Activated B cell treated with CpG ODN at 0.5 μM for 24 hours (primary cell): ENCODE data around the gene BEST1. TPM values are rescaled to one million over a fixed set of nuclear protein-coding genes. Genes with fewer than 3 reads are reported as not detected.

Experiments used
- ATAC-seq: fragments of 200-7000 bp; cut with Tn5 transposase; one replicate; pipeline ENCODE4 v1.10.0; 2021; ENCODE audit warnings: low read depth, mild to moderate bottlenecking, moderate library complexity
- CTCF ChIA-PET: fragments of 350-600 bp; sonication (Branson Sonifier 250); formaldehyde crosslinking; loops from one replicate; lab custom pipeline; 2021; ENCODE audit warnings: antibody characterized with exemption; lab: Charles Lee
- POLR2A ChIA-PET: fragments of 350-600 bp; sonication (Branson Sonifier 250); formaldehyde crosslinking; loops from one replicate; lab custom pipeline; 2021; ENCODE audit warnings: antibody characterized with exemption; lab: Charles Lee
- DNase-seq: peaks from one replicate; pipeline ENCODE4 v3.0.0; 2022
- H3K27ac Mint-ChIP-seq: one replicate; pipeline ENCODE4 v1.8.0; 2020; ENCODE audit warnings: mixed read lengths
- H3K27me3 Mint-ChIP-seq: one replicate; pipeline ENCODE4 v1.8.0; 2021; ENCODE audit warnings: mixed read lengths
- H3K36me3 Mint-ChIP-seq: one replicate; pipeline ENCODE4 v1.8.0; 2021; ENCODE audit warnings: low read depth, mixed read lengths
- H3K4me1 Mint-ChIP-seq: one replicate; pipeline ENCODE4 v1.8.0; 2021; ENCODE audit warnings: mixed read lengths
- H3K4me3 Mint-ChIP-seq: one replicate; pipeline ENCODE4 v1.8.0; 2020; ENCODE audit warnings: mild to moderate bottlenecking, mixed read lengths
- H3K9me3 Mint-ChIP-seq: one replicate; pipeline ENCODE4 v1.8.0; 2020; ENCODE audit warnings: mixed read lengths
- intact Hi-C: fragments of 100-400 bp; cut with micrococcal nuclease; formaldehyde crosslinking; loops from one replicate; pipeline ENCODE4 v1.15.1; 2024
- total RNA-seq: library from RNA; stranded (reverse); gene quantifications from 2 replicates; pipeline ENCODE4 v1.2.3, GENCODE V29; 2022
- TF ChIP-seq, protein P1 (sequence below): fragments of 200-600 bp; IDR thresholded peaks from one replicate; pipeline ENCODE4 v1.8.0; 2022; ENCODE audit warnings: antibody characterized with exemption, mild to moderate bottlenecking

The BEST1 gene
- total RNA-seq, 1 donor from 2014 or later = 0.16 TPM

- no peak overlapping the region for H3K27ac Mint-ChIP-seq
- no peaks in the 10 kb centered on the region for H3K4me1 Mint-ChIP-seq
- intact Hi-C loops = no loop called here
- TF ChIP-seq, protein P1, sequence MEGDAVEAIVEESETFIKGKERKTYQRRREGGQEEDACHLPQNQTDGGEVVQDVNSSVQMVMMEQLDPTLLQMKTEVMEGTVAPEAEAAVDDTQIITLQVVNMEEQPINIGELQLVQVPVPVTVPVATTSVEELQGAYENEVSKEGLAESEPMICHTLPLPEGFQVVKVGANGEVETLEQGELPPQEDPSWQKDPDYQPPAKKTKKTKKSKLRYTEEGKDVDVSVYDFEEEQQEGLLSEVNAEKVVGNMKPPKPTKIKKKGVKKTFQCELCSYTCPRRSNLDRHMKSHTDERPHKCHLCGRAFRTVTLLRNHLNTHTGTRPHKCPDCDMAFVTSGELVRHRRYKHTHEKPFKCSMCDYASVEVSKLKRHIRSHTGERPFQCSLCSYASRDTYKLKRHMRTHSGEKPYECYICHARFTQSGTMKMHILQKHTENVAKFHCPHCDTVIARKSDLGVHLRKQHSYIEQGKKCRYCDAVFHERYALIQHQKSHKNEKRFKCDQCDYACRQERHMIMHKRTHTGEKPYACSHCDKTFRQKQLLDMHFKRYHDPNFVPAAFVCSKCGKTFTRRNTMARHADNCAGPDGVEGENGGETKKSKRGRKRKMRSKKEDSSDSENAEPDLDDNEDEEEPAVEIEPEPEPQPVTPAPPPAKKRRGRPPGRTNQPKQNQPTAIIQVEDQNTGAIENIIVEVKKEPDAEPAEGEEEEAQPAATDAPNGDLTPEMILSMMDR = no peak
- peaks cover 24% of the 10 kb centered on the region for H3K27me3 Mint-ChIP-seq
- POLR2A ChIA-PET = no interaction called here
- H3K4me3 Mint-ChIP-seq = no peak overlapping the region
- no peaks in the 10 kb centered on the region for H3K9me3 Mint-ChIP-seq
- H3K36me3 Mint-ChIP-seq = no peaks in the 10 kb centered on the region
- ATAC-seq (no peak), DNase-seq (no peak)
- CTCF ChIA-PET = no interaction called here
Measured at GRCh38 chr11:61911701-61912529, 38.2 kb upstream of the BEST1 start.

GRCh38 chr11:61912530-61912898, 37.6 kb upstream of the BEST1 start:
- Mint-ChIP-seq H3K27ac (no peak overlapping the region), H3K4me3 (no peak overlapping the region), H3K9me3 (no peaks in the 10 kb centered on the region), H3K27me3 (peaks cover 24% of the 10 kb centered on the region), H3K4me1 (no peaks in the 10 kb centered on the region), H3K36me3 (no peaks in the 10 kb centered on the region)
- intact Hi-C loops = no loop called here
- CTCF ChIA-PET = no interaction called here
- ATAC-seq (no peak), DNase-seq (no peak)
- POLR2A ChIA-PET = no interaction called here
- TF ChIP-seq, protein P1 = no peak

DNA sequence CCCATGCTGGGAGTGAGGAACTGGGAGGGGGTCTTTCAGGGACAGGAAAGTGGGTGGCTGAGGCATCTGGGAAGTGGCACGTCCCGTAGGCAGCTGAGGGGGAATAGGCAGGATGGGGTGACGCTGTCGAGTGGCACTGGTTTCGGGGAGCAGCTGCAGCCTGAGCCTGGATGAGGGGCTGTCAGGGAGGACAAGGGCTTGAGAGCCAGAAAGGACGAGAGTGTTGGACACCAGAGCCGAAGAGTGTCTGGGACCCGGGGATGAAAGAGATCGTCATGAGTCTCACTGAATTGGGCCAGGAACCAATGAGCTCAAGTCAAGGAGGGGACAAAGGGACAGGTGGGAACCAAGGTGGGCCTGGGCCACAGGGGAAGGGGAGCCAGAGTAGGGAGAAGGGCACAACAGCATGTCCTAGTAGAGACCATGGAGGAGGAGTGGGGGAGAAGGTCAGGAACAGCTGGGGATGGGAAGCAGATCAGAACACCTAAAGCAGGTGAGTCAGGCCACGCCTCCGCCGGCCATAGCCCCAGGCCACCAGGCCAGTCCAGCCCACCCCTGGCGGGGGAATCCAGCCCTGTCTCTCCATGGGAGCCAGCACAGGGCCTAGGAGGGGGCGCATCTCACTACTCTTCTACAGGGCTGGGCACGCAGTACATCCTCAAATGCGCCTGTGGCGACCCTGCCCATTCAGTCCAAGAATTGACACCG, 37.0 kb upstream of the BEST1 start:
- DNase-seq (peak; percentile 8), ATAC-seq (no peak)
- intact Hi-C loops = no loop called here
- CTCF ChIA-PET = no interaction called here
- Mint-ChIP-seq H3K27me3 (peaks cover 30% of the 10 kb centered on the region), H3K36me3 (no peaks in the 10 kb centered on the region), H3K9me3 (no peaks in the 10 kb centered on the region), H3K27ac (no peak overlapping the region), H3K4me3 (no peak overlapping the region), H3K4me1 (peaks cover 6% of the 10 kb centered on the region)
- TF ChIP-seq, protein P1 = no peak
- POLR2A ChIA-PET = no interaction called here

DNA sequence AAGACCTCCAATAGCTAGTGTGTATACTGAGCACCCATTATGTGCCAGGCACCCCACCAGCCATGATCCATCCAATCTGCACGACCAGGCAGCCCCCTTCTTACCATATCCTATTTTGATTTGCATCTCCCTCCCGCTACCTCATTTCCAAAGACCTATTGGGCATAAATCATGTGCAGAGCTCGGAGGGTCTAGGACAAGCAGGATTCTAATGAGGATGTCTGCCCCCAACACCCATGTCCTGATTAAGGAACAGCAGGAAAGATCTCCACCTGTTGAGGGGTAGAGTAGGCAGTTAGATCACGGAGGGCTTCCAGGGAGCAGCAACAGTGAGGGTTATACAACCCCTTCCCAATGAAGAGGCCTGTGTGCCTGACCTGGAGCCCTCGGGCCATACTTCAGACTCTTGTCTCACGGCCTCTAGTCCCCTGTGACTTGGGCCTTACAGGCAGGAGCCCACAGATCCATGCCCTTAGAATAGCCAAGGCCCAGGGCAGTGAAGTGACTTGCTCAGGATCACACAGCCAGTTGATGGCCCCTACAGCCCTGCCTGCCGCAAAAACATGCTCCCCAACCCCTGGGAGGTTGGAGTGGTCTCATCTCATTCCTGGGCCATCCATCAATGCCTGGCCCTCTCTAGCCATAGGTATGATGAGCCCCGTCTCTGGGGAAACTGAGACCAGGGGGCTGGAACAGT, 36.3 kb upstream of the BEST1 start:
- ChIA-PET POLR2A (no interaction called here), CTCF (interaction anchor here (0.6 to 2.2 kb wide), 2 partner anchors 33 to 168 kb away, joined by 3 to 8 read pairs; no protein-coding TSS in a partner anchor)
- DNase-seq (peak; percentile 9), ATAC-seq (no peak)
- Mint-ChIP-seq H3K27me3 (peaks cover 37% of the 10 kb centered on the region), H3K4me1 (peaks cover 9% of the 10 kb centered on the region), H3K27ac (no peak overlapping the region), H3K4me3 (no peak overlapping the region), H3K36me3 (no peaks in the 10 kb centered on the region), H3K9me3 (no peaks in the 10 kb centered on the region)
- TF ChIP-seq, protein P1 = no peak
- intact Hi-C loops = no loop called here
